HG03520 (cell line): ENCODE data around the gene APOC4.
"Not testable (repeated sequence)": the region's sequence is repeated elsewhere in the genome, so short reads cannot be mapped to it uniquely, and the experiment has no call there.

Experiments
- ATAC-seq: cut with Tn5 transposase; IDR thresholded peaks from one replicate; pipeline ENCODE4 v1.9.1; 2021; ENCODE audit warnings: mild to moderate bottlenecking, moderate library complexity; ENCODE audit not compliant: unreplicated experiment

The APOC4 gene

DNA sequence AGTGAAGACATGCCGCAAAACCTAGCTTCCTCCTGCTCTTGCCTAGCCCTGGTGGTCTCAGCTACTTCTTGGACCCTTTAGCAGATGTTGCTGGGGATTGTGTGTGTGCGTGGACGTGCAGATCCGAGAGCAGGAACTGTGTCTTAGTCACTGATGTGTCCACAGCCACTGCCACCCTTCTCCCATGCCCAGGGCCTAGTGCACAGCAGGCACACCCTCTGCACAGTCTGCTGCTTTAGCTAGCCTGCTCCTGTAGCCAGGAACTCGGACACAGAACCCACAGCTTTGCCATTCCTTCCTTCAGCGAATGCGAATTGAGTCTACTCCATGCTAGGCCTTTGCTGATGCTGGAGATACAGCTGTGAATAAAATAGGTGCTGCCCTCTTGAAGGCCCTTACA is 15.5 kb downstream of the APOC4 start:
- no peak for ATAC-seq

DNA sequence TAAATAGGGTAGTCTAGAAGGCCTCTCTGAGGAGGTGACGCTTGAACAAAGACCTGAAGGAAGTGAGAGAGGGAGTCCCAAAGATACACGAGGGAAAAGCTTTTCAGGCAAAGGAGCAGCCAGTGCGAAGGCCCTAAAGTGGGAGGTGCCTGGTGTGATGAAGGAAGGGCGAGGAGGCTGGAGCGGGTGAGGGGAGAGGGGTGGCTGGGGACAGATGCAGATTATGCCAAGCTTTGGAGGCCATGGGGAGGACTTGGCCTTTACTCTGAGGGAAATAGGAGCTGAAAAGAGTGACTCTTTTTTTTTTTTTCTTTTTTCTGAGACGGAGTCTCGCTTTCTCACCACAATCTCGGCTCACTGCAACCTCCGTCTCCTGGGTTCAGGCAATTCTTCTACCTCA is 16.1 kb downstream of the APOC4 start:
- ATAC-seq, result no peak

DNA sequence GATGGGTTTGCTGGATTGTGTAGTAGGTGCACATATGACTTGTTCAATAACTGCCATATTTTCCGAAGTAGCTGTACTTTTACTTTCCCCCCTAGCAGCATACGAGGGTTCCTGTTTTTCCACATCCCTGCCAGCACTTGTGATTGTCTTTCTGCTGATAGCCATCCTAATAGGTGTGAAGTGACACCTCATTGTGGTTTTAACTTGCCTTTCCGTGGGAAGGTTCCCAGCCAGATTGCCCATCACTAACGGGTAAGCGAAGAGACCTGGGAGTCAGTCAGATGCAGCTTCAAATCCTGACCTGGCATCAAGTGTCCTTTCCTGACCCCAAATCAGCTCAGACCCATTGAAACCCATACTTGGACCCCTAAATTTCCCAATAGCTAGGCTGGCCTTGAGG is 17.7 kb downstream of the APOC4 start:
- ATAC-seq, result no peak

DNA sequence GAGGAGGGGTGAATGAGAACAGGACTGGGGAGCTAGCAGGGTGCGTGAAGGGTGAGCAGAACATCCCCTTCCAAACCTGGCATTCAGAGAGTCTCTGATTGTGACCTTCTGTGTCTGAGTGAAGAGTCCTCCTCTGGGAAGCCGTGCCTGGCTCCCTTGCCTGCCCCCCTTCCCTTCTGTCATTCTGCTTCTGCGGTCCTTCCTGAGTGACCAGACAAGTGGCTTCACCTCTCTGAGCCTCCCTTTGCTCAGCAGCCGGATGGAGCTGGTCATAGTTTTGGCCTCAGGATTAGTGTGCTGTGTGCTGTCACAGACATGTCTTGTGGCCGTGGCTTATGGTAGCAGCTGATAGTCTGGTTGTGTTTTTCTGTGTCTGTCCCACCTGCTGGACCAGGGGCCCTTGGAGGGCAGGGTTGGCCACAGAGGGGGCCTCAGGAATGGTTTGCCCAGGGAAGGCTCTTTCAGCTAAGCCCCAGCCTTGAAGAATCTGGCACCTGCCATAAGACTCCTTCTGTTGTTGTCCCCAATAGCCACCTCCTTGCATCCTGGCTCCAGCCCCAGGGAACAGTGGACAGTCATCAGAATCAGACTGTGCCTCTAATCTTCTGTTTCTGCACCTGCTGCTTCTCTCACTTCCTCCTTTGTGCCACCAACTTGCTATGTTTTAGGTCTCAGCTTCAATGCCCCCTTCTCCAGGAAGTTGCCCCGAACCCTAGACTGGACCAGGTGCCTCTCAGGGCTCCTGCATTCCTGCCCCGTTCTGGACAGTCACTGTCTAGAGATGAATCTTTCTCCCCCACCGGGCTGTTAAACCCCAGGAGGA is 19.1 kb downstream of the APOC4 start:
- no peak for ATAC-seq

DNA sequence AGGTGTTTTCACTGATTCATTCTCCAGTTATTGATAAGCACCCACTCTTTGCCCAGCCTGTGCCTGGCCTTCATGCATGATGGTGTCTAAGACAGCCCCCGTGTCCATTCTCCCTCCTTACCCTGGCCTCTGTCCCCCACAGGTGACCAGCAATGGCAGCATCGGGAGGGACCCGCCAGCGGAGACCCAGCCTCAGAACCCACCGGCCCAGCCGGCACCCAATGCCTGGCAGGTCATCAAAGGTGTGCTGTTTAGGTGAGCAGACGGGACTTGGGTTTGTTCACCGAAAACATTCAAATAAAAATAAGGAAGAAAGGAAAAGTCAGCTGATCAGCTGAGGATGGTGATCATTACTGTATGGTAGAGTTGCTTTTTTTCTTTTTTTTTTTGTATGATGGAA is 19.8 kb downstream of the APOC4 start:
- ATAC-seq, result no peak

DNA sequence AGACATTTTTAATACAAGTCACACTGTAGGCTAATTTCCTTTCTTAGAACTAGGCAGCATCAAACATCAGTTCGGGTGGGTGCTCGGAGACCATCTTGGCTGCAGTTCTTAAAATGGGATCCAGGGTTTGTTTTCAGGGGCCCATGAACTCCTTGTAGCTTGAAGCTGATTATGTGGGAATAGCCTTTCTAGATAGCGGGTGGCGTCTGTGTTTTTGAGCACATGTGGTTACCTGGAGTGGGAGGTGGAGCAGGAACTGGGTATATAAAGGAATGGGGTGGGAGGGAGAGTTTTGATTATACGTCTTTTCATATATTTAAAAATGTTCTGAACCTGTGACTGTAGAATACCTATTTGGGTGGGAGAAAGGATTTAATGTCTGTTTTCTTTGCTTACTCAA is 26.1 kb downstream of the APOC4 start:
- no peak for ATAC-seq

DNA sequence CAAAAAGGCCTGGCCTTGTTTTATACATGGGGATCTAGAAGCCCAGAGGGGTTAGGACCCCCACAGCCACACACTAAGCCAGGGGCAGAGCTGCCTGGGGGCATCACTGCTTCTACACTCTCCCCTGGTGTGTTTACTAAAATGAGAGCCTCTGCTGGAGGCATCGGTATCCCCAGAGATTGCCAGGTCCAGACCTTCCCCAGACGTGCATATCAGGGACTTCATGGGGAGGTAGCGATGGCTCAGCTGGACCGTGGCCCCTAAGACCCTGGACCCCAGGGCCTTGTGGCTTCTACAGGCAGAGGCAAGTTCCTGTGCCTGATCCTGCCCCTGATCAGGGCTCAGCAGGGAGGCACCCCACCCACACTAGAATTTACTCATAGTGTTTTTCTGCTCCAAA is 26.6 kb downstream of the APOC4 start:
- ATAC-seq, result no peak

DNA sequence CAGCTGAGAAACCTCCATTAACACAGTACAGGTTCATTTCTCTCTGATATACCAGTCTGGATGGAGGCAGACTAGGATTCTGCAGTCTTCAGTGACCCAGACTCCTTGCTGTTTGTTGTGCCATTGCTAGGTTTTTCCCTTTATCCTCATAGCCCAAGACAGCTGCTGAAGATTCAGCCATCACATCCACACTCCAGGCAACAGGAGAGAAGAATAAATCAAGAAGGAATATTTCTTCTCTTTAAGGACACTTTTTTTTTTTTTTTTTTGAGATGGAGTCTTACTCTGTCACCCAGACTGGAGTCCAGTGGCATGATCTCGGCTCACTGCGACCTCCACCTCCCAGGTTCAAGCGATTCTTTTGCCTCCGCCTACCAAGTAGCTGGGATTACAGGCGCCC is 27.4 kb downstream of the APOC4 start:
- no peak for ATAC-seq

DNA sequence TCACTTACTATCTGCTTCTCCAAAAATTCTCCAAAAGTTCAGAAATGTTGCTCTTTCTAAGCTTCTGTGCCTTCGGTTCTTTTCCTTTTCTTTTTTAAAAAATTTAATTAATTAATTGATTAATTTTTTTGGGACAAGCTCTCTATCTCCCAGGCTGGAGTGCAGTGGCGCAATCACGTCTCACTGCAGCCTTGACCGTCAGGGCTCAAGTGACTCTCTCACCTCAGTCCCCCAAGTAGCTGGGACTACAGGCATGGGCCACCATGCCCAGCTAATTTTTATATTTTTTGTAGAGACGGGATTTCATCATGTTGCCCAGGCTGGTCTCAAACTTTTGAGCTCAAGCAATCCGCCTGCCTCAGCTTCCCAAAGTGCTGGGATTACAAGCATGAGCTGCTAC is 29.4 kb downstream of the APOC4 start:
- not testable (repeated sequence) for ATAC-seq

DNA sequence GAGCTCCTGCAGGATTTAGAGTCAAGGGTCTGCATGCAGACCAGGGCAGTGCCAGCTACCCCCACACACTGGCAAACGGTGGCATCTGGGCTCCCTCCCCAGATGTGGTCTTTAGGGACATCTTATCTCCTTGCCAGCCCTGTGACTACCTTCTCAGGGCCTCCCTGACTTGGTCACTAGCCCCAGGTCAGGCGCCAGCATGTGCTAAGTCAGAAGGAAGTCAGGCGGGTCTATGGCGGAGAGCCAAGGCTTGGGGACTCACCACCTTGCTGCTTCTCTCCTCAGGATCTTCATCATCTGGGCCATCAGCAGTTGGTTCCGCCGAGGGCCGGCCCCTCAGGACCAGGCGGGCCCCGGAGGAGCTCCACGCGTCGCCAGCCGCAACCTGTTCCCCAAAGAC is 30.8 kb downstream of the APOC4 start:
- ATAC-seq, result no peak

DNA sequence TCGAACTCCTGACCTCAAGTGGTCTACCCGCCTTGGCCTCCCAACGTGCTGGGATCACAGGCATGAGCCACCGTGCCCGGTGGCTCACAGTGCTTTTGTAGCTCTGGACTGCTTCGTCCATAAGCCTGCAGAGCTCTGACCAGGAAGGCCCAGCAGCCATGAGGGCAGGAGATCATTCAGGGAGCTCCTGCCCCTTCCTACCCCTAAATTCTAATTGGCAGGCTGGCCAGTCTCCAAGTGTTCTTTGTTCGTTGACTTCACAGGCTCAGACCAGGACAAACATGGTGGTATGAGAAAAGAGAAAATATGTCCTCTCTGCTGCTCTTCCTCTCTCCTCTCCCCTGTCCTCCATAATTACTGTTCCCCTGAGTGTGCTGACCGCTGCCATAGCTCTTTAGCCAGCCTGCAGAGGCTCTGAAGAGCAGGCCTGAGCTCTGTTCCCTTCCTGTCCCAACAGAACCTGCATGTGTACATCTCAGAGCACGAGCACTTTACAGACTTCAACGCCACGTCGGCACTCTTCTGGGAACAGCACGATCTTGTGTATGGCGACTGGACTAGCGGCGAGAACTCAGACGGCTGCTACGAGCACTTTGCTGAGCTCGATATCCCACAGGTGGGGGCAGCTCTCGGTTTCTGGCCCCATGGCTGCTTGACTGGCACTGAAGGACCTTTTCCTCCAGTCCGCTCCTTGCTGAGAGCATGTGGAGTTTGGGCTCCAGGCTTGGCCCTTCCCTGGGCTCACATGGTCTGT is 32.1 kb downstream of the APOC4 start:
- ATAC-seq, result no peak

DNA sequence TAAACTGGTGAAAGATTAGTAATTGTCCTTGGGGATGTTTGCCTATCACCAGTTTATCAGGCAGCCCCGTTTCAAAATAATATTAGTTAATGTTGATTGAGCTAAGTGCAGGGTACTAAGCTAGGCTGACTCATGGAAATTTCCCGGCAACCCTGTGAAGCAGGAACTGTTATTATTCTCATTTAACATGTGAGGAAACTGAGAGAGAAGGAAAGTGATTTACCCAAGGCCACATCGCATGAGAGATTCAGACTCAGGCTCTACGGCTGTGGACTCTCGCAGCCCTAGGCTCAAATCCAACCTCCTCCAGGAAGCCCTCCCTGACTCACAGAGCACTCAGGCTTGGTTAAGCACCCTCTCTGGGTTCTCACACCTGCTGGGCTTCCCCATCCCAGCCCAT is 32.8 kb downstream of the APOC4 start:
- no peak for ATAC-seq

DNA sequence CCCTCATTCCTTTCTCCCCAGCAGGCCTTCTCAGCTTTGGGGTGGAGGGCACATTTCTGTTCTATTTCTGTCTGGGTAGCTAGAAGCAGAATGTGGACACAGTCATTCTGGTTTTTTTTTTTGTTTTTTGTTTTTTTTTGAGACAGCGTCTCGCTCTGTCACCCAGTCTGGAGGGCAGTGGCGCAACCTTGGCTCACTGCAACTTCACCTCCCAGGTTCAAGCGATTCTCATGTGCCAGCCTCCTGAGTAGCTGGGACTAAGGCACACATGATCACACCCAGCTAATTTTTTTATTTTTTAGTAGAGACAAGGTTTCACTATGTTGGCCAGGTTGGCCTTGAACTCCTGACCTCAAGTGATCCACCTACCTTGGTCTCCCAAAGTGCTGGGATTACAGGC is 33.4 kb downstream of the APOC4 start:
- no peak for ATAC-seq

DNA sequence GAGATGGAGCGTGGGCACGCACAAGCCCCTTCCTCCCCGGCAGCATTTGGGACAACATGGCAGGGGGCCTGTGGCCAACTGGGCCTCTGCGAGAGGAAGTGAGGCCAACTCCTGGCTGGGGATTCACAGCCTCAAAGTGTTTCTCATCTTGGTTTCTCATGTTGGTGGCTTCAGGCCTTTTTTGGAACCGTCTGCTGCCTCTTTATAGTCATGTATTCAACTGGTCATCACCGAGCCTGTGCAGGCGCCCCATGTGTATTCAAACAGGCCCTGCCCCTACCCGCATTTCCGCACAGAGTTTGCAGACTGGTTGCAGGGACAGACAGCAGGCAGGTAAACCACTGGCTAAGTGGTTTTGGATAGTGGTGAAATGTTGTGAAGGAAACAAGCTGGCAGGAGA is 42.0 kb downstream of the APOC4 start:
- ATAC-seq, result no peak

DNA sequence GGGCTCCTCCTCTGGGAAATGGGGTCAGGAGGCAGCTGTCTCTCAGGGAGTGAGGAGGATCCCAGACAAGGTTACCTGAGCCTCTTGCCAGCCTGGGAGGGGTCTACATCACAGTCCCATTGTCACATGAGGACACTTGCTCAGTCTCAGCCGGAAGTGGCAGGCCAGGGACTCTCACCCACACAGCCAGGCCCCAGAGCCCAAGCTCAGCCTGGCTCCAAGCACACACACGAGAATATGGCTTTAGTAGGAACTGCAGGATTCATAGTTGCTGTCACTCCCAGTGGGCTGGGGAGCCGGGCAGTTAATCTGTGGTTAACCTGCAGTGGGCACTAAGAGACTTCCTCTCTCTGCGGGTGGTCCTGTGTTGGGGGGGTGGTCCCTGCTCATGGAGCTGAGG is 43.4 kb downstream of the APOC4 start:
- ATAC-seq, result no peak

DNA sequence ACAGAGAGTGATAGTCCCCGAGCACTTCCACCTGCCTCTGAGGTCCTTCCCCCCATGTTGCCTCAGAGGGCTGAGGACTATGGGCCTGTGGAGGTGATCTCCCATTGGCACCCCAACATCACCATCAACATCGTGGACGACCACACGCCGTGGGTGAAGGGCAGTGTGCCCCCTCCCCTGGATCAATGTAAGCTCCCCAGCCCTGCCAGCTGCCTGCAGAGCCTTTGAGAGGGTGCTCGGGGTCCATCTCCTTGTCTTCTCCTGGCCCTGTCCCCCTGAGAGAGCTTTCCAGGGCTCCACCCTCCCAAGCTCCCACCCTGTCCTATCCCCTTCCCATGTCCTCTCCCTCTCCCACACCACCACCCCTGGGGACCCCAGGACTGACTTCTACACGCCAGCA is 44.4 kb downstream of the APOC4 start:
- no peak for ATAC-seq

DNA sequence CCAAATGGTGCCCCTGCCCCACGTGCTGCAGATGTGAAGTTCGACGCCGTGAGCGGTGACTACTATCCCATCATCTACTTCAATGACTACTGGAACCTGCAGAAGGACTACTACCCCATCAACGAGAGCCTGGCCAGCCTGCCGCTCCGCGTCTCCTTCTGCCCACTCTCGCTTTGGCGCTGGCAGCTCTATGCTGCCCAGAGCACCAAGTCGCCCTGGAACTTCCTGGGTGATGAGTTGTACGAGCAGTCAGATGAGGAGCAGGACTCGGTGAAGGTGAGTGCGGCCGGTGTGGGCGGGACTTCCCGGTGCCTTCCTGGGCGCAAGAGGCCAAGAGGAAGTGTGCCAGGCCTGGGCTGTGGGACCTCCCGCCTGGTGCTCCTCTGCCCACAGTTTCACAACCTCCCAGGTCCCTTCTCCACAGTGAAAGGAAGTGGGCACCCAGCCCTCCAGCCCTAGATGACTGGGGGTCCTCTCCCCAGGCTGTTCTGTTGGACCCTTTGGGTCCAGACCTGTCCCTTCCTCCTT is 45.2 kb downstream of the APOC4 start:
- no peak for ATAC-seq

DNA sequence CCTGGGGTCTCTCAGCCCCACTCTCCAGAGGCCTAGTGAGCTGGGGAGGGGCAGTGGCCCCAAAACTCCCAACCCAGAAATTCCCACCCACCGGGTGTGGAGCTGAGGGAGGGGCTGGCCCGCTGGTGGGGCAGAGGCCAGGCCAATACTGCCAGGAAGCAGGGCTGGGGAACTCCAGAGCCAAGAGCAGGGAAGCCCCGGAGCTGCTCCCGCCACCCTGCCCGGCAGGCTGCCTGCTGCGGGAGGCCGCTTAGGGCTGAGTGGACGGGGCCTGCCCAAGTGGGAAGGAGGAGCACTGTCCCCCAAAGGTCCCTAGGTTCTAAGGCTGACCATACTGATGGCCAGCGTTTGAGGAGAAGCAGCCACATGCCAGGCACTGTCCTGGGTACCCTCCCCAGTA is 46.2 kb downstream of the APOC4 start:
- ATAC-seq, result no peak

DNA sequence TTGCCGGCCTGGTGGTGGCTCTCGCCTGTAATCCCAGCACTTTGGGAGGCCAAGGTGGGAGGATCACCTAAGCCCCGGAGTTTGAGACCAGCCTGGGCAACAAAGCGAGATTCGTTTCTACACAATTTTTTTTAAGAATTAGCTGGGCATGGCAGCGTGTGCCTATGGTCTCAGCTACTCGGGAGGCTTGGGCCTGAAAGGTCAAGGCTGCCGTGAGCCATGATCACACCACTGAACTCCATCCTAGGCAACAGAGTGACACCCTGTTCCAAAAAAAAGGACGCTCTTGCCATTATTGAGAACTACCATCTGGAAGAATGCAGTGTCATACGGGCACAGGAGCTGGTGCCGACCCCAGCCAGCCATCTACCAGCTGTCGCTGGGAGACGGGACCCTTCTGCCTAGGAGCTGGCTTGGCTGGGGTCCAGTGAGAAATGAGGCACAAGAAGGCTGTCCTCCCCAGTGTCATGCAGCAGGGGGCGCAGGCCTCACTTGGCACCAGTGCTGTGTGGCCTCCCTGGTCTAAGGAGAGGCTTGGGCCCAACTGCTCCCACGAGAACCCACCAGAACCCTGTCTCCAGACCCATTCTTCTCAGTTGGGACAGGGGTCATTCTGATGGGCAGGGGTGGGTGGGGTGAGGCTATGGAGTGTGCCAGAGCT is 47.0 kb downstream of the APOC4 start:
- no peak for ATAC-seq

DNA sequence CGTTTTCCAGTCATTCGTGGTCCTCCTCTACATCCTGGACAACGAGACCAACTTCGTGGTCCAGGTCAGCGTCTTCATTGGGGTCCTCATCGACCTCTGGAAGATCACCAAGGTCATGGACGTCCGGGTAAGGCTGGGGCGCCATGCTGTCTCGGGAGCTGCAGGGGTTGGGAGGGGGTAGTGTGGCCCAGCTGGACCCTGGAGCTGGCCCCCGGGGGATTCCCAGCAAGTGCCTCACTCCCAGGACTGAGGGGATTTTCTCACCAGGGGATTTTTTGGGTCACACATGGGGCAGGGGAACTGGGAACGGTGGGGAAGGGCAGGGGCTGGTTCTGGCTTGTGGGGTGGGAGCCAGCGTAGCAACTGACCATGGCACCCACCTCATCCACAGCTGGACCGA is 48.4 kb downstream of the APOC4 start:
- ATAC-seq, result no peak

DNA sequence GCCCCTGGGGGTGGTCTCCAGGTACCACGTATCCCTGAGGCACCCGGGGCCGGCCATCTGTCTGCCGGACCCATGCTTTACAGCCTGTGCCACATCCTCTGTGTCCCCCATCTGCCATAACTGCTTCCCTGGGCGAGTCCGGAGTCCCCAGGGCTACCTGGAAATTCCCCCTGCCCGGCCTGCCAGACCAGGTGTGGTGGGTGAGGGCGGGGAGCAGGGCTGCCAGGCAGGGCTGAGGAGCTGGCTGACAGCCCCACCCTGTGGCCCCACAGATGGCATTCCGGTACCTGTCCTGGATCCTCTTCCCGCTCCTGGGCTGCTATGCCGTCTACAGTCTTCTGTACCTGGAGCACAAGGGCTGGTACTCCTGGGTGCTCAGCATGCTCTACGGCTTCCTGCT is 48.9 kb downstream of the APOC4 start:
- ATAC-seq, result no peak
